Right lobe of liver (tissue), 4 donors: ENCODE measurements around the gene RAD51C.

Experiments used
- CTCF ChIP-seq, 4 donors: fragments of 200-600 bp in 3 of 4; fragments of 450-650 bp in 1 of 4; IDR thresholded peaks; one replicate each; pipeline versions ENCODE4 v1.5.1 to v1.8.0; 2016 to 2022; ENCODE audit warnings: antibody characterized with exemption in 4 of 4, mild to moderate bottlenecking in 2 of 4
- POLR2A ChIP-seq: fragments of 450-650 bp; IDR thresholded peaks from one replicate; pipeline ENCODE4 v1.6.1; 2017; ENCODE audit warnings: antibody characterized with exemption, mild to moderate bottlenecking
- donor health status: DM: no; HTN: no; CAD: no.
- donor health status: DM: no; HTN: no; CAD: no.
- donor health status: DM: no; HTN: yes; CAD: no.

- TF ChIP-seq CTCF (IDR thresholded peaks at IDR 0.05) (no peak), POLR2A (no peak)
These were observed 48.8 kb downstream of the RAD51C start for GRCh38 chr17:58741121-58741625.
